NCI-H146 treated with DMSO at 0.1 percent for 48 hours (cell line): ENCODE data around the gene NAA15.
"Not testable (repeated sequence)": the region's sequence is repeated elsewhere in the genome, so short reads cannot be mapped to it uniquely, and the experiment has no call there.

Experiments used
- DNase-seq: peaks from one replicate; lab custom pipeline; 2025; ENCODE audit not compliant: unreplicated experiment; lab: John Stamatoyannopoulos, UW

NAA15 gene

DNA sequence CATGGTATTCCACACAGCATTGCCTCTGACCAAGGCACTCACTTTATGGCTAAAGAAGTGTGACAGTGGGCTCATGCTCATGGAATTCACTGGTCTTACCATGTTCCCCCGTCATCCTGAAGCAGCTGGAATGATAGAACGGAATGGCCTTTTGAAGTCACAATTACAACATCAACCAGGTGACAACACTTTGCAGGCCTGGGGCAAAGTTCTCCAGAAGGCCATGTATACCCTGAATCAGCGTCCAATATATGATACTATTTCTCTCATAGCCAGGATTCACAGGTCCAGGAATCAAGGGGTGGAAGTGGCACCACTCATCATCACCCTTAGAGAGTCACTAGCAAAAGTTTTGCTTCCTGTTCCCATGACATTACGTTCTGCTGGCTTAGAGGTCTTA lies 145.8 kb downstream of the NAA15 start:
- DNase-seq: not testable (repeated sequence)

DNA sequence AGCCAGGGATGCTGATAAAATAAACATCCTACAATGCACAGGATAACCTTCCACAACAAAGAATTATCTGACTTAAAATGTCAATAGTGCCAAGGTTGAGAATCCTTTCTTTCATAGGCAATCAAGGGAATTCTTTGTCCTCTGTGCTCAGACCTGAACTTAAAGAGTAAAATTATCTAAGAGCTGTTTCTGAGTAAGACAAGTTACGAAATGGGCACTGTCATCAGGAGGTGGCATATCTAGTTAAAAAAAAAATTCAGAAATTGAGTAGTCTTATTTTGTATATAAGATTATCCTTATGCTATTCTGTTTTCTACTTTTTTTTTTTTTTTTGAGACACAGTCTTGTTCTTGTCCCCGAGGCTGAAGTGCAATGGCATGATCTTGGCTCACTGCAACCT lies 149.3 kb downstream of the NAA15 start:
- DNase-seq: no peak

DNA sequence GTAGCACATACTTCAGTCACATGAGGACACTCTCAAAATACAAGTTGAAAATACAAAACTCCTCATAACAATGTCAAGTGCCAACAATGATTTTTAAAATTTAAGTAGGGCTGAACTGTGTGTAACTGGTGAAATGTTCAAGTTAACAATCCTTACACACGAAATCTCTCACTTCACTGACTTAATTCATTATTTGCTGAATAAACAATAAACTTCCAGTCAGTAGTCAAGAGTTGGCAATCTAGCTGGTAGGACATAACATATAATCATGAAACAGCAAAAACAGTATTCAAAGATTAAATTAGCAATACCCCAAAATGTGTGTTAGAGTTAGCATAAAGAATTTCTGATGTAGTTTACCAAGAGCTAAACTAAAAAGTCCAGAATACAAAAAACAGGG lies 150.7 kb downstream of the NAA15 start:
- DNase-seq: no peak

DNA sequence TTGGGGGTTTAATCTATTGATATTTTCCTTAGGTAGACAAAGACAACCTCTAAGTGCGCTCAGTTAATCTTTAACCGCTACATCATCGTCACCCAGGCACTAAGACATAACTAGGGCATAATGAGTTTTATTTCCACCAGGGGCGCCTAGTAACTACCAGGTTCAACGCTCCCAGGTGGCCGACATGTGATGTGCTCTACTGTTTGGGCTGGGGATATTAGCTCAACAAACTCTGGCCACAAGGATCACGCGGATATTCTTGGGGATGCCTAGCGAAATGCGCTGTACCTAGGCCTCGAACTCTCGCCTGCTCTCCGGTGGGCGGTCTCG lies 151.7 kb downstream of the NAA15 start:
- peak; percentile 48 for DNase-seq

DNA sequence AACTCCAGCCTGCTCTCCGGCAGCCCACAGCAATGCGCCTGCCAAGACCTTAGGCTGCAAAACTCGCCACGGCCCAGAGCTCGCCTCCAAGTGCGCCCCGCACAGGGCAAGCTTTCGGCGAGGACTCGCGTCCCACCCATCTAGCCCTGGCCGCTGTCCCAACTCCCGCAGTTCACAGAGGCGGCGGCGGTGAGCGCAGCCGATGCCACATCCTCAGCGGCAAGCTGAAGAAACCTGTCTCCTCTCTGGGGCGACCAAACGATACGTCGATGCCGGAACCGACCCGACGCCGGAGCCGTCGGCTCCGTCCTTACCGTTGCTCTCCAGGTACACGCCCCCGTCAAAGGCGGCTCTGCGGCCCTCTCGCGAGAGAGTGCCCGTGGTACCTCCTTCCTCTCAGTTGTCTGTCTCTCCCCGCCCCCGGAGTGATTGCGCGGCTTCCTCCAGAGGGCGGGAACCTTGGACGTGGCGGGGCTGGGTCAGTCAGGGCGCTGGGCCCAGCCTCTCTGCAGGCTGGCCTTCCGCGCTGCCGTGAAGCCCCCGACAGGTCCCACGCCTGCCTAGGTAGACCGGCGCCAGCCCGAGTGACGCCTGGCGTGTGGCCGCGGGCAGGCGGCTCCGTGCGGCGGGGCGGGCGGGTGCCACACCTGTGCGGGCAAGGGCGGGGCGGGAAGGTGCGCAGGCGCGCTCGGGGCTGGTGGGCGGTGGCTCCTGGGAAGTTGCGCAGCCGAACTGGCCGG lies 152.2 kb downstream of the NAA15 start:
- DNase-seq: peak; percentile 75

DNA sequence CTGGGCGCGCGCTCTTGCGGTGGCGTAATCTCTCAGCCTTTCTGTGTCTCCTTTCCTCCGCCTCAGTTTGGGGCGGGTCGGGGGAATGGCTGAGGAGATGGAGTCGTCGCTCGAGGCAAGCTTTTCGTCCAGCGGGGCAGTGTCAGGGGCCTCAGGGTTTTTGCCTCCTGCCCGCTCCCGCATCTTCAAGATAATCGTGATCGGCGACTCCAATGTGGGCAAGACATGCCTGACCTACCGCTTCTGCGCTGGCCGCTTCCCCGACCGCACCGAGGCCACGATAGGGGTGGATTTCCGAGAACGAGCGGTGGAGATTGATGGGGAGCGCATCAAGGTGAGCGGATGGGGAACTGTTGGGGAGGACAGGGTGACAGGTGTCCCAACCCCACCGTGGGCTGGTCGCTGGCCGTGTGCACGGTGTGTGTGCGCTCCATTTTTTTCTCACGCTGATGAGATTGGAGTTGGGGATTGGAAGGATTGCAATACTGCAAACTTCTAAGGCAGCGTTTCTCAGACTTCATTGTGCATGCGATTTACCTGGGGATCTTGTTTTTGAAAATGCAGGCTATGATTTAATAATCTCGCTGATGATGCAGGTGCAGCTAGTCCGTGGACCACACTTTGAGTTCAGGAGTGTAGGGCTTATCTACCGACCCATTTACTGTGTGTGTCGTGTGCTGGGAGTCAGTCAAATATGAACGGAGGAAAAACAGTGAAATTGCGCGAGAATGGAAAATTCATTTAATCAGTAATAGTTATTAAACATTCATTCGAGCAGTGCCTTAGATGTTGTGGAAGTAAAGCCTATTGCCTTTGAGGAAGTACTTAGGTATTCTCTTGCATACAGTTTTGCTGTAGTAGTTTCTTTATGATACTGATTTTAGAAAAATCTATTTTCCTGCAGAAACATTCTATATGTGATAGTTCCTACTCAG lies 153.1 kb downstream of the NAA15 start, which contains the start of gene RAB33B:
Gene RAB33B (plus strand): TSS at position 11 of the 935 bp plus-strand sequence. CDS start 75 bp downstream, at position 86.
- DNase-seq: no peak

DNA sequence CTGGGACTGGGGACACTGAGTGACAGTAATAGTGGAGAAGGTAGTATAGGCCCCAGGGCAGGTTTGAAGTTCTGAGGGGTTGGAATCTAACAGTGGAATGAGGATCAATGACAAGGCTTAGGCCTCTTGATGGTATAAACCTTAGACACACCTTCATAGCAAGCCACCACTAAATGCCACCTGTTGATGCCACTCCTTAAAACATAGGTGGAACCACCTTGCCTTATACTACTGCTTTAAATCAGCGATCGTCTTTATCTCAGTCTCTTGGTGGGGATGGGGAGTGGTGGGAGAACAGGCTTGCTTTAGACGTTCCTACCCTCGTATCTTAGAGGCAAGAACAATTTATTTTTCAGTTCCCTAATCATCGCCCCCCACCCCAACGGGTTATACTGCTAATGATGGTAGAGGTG lies 153.8 kb downstream of the NAA15 start:
- DNase-seq: no peak

DNA sequence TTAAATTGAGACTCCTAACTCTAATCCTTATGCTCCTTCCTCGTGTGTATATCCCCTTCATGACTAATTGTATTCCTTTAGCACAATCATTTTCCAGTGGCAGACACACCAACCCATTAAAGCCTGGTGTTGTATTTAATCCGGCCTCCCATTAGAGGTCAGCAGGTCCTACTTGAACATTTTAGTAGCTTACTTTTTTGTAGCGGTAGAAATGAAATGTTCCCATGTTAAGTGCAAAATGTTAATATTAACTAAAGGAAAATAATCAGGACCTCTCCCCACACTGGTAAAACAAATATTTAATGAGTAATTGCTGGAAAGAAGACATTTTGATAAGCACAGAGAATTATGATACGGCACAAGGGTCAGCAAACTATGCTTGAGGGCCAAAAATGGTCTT lies 156.0 kb downstream of the NAA15 start:
- DNase-seq: no peak

DNA sequence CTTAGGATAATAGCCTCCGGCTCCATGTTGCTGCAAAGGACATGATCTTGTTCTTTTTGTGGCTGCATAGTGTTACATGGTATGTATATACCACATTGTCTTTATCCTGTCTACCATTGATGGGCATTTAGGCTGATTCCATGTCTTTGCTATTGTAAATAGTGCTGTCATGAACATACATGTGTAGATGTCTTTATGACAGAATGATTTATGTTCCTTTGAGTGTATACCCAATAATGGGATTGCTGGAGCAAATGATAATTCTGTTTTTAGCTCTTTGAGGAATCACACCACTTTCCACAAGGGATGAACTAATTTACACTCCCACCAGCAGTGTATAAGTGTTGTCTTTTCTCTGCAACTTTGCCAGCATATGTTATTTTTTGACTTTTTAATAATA lies 157.2 kb downstream of the NAA15 start:
- DNase-seq: no peak

DNA sequence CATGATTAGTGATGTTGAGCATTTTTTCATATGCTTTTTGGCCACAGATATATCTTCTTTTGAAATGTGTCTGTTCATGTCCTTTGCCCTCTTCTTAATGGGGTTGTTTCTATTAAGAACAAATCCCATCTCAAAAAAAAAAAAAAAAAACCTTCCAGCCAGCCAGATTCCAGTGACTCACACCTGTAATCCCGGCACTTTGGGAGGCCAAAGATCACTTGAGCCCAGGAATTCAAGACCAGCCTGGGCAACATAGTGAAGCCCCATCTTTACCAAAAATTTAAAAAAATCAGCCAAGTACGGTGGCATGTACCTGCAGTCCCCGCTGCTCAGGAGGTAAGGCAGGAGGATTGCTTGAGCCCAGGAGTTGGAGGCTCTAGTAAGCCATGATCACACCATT lies 157.7 kb downstream of the NAA15 start:
- DNase-seq: no peak

DNA sequence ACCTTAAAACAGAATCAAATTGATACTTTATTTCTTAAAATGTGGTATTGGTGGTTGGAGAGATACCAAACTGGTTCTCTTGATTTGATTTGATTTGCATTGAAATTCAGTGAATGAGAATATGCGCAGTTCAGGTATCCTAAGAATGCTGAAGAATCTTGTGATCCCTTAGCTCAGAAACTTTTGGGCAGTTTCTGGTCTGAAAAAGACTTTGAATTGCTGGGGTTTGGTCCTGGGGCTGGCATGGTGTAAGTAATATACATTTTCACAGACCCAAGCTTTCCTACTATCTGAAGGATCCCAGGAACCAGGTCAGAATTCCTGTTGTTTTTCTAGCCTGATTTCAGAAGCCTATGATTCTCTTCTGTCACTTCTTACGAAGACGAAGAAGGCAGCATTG lies 159.3 kb downstream of the NAA15 start:
- DNase-seq: no peak

DNA sequence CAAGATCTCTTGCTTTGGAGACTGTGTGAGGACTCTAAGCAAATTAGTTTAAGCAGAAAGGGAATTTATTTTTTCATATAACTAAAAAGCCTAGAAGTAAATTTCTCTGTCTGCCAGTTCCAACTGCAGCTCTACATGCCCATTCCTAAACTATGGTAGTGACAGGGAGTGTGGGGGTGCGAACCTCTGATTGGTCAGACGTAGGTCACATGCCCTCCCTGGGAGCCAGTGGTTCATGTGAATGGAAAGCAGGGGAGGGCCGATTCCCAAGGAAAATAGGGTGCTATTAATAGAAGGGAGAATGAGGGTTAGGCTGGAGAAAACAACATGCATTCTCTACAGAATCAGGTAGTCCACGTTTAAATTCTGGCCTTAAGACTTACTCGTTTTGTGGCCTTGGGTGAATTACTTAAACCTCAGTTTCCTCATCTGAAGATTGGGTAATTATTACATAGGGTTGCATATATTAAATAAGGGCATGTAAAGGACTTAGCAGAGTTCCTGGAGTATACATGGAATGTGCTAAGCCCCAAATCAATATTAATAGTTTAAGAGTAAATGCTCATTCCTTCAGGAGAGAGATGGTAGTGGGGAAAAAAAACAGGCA lies 159.8 kb downstream of the NAA15 start:
- DNase-seq: no peak

DNA sequence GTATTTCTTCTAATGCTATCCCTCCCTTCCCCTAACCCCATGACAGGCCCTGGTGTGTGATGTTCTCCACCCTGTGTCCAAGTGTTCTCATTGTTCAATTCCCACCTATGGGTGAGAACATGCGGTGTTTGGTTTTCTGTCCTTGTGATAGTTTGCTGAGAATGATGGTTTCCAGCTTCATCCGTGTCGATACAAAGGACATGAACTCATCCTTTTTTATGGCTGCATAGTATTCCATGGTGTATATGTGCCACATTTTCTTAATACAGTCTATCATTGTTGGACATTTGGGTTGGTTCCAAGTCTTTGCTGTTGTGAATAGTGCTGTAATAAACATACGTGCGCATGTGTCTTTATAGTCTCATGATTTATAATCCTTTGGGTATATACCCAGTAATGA lies 163.2 kb downstream of the NAA15 start:
- DNase-seq: not testable (repeated sequence)

DNA sequence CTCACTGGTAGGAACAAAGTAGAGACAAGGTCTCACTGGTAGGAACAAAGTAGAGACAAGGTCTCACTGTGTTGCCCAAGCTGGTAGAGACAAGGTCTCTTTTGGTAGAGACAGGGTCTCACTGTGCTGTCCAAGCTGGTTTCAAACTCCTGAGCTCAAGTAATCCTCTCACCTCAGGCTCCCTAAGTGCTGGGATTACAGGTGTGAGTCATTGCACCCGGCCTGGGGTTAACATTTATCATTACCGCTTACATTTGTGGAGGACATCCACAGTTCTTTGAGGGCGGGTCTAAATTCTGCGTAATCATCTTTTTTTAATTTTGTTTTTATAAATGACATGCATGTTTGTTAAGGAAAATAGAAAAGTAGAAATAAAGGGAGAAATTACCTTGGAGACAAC lies 164.6 kb downstream of the NAA15 start:
- DNase-seq: no peak

DNA sequence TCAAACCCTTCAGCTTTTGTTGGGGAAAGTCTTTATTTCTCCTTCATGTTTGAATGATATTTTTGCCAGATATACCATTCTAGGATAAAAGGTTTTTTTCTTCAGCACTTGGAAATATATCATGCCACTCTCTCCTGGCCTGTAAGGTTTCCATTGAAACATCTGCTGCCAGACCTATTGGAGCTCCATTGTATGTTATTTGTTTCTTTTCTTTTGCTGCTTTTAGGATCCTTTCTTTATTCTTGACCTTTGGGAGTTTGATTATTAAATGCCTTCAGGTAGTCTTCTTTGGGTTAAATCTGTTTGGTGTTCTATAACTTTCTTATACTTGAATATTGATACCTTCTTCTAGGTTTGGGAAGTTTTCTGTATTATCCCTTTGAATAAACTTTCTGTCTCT lies 167.5 kb downstream of the NAA15 start:
- not testable (repeated sequence) for DNase-seq

DNA sequence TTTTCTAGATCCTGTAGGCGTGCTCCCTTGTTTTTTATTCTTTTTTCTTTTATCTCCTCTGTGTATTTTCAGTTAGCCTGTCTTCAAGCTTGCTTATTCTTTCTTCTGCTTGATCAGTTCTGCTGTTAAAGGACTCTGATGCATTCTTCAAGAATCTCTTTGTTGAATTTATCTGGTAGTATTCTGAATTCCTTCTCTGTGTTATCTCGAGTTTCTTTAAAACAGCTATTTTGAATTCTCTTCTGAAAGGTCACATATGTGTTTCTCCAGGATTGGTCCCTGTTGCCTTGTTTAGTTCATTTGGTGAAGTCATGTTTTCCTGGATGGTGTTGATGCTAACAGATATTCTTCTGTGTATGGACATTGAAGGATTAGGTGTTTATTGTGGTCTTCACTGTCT lies 167.9 kb downstream of the NAA15 start:
- DNase-seq: no peak
